Measurements from ENCODE around the gene TMEM131.

The TMEM131 gene

GRCh38 chr2:97805776-97806175 is 190.0 kb downstream of the TMEM131 start:
- Histone ChIP-seq H3K36me3 (ENCODE audit: control insufficient read depth, insufficient read depth, low read length) (peaks cover 29% of the 10 kb centered on the region), H3K9ac (ENCODE audit: low read length) (no peak overlapping the region), H3K4me3 (ENCODE audit: low read depth, low read length) (no peak overlapping the region), H3K27ac (ENCODE audit: low read depth, low read length) (no peak overlapping the region), H3K27me3 (ENCODE audit: control insufficient read depth, insufficient read depth, low read length) (no peaks in the 10 kb centered on the region), H3K9me3 (ENCODE audit: control insufficient read depth, insufficient read depth, low read depth, low read length) (no peaks in the 10 kb centered on the region), H3K4me1 (ENCODE audit: control insufficient read depth, insufficient read depth, low read length) (peaks cover 6% of the 10 kb centered on the region; the same call in 1 of the 2 replicates)

GRCh38 chr2:97801028-97801427 is 194.7 kb downstream of the TMEM131 start:
- no peak overlapping the region for H3K4me3 ChIP-seq (ENCODE audit: low read depth, low read length)
- H3K36me3 ChIP-seq (ENCODE audit: control insufficient read depth, insufficient read depth, low read length), result peaks cover 37% of the 10 kb centered on the region
- no peaks in the 10 kb centered on the region for H3K27me3 ChIP-seq (ENCODE audit: control insufficient read depth, insufficient read depth, low read length)
- no peaks in the 10 kb centered on the region for H3K4me1 ChIP-seq (ENCODE audit: control insufficient read depth, insufficient read depth, low read length)
- no peak overlapping the region for H3K27ac ChIP-seq (ENCODE audit: low read depth, low read length)
- H3K9me3 ChIP-seq (ENCODE audit: control insufficient read depth, insufficient read depth, low read depth, low read length), result no peaks in the 10 kb centered on the region
- H3K9ac ChIP-seq (ENCODE audit: low read length), result no peak overlapping the region

GRCh38 chr2:97798416-97798815 is 197.3 kb downstream of the TMEM131 start:
- H3K9ac ChIP-seq (ENCODE audit: low read length), result no peak overlapping the region
- no peak overlapping the region for H3K4me3 ChIP-seq (ENCODE audit: low read depth, low read length)
- peaks cover 34% of the 10 kb centered on the region for H3K36me3 ChIP-seq (ENCODE audit: control insufficient read depth, insufficient read depth, low read length)
- no peak overlapping the region for H3K27ac ChIP-seq (ENCODE audit: low read depth, low read length)
- H3K4me1 ChIP-seq (ENCODE audit: control insufficient read depth, insufficient read depth, low read length), result no peaks in the 10 kb centered on the region
- H3K9me3 ChIP-seq (ENCODE audit: control insufficient read depth, insufficient read depth, low read depth, low read length), result no peaks in the 10 kb centered on the region
- H3K27me3 ChIP-seq (ENCODE audit: control insufficient read depth, insufficient read depth, low read length), result no peaks in the 10 kb centered on the region

GRCh38 chr2:97797355-97797754 is 198.4 kb downstream of the TMEM131 start:
- H3K9me3 ChIP-seq (ENCODE audit: control insufficient read depth, insufficient read depth, low read depth, low read length), result no peaks in the 10 kb centered on the region
- H3K27me3 ChIP-seq (ENCODE audit: control insufficient read depth, insufficient read depth, low read length), result no peaks in the 10 kb centered on the region
- H3K9ac ChIP-seq (ENCODE audit: low read length), result no peak overlapping the region
- no peak overlapping the region for H3K27ac ChIP-seq (ENCODE audit: low read depth, low read length)
- H3K36me3 ChIP-seq (ENCODE audit: control insufficient read depth, insufficient read depth, low read length), result peaks cover 44% of the 10 kb centered on the region
- H3K4me1 ChIP-seq (ENCODE audit: control insufficient read depth, insufficient read depth, low read length), result no peaks in the 10 kb centered on the region
- H3K4me3 ChIP-seq (ENCODE audit: low read depth, low read length), result no peak overlapping the region

GRCh38 chr2:97796465-97797126 is 199.2 kb downstream of the TMEM131 start:
- Histone ChIP-seq H3K27ac (ENCODE audit: low read depth, low read length) (no peak overlapping the region), H3K4me3 (ENCODE audit: low read depth, low read length) (no peak overlapping the region), H3K4me1 (ENCODE audit: control insufficient read depth, insufficient read depth, low read length) (no peaks in the 10 kb centered on the region), H3K27me3 (ENCODE audit: control insufficient read depth, insufficient read depth, low read length) (no peaks in the 10 kb centered on the region), H3K36me3 (ENCODE audit: control insufficient read depth, insufficient read depth, low read length) (peaks cover 46% of the 10 kb centered on the region), H3K9me3 (ENCODE audit: control insufficient read depth, insufficient read depth, low read depth, low read length) (no peaks in the 10 kb centered on the region), H3K9ac (ENCODE audit: low read length) (no peak overlapping the region)

- H3K27ac ChIP-seq (ENCODE audit: low read depth, low read length), result no peak overlapping the region
- peaks cover 41% of the 10 kb centered on the region for H3K36me3 ChIP-seq (ENCODE audit: control insufficient read depth, insufficient read depth, low read length)
- no peaks in the 10 kb centered on the region for H3K4me1 ChIP-seq (ENCODE audit: control insufficient read depth, insufficient read depth, low read length)
- H3K9ac ChIP-seq (ENCODE audit: low read length), result no peak overlapping the region
- H3K9me3 ChIP-seq (ENCODE audit: control insufficient read depth, insufficient read depth, low read depth, low read length), result no peaks in the 10 kb centered on the region
- no peak overlapping the region for H3K4me3 ChIP-seq (ENCODE audit: low read depth, low read length)
- no peaks in the 10 kb centered on the region for H3K27me3 ChIP-seq (ENCODE audit: control insufficient read depth, insufficient read depth, low read length)
Observed at GRCh38 chr2:97792416-97792815, 203.3 kb downstream of the TMEM131 start.

GRCh38 chr2:97788986-97789644 is 206.6 kb downstream of the TMEM131 start:
- no peaks in the 10 kb centered on the region for H3K4me1 ChIP-seq (ENCODE audit: control insufficient read depth, insufficient read depth, low read length)
- H3K4me3 ChIP-seq (ENCODE audit: low read depth, low read length), result no peak overlapping the region
- H3K9ac ChIP-seq (ENCODE audit: low read length), result no peak overlapping the region
- no peak overlapping the region for H3K27ac ChIP-seq (ENCODE audit: low read depth, low read length)
- H3K36me3 ChIP-seq (ENCODE audit: control insufficient read depth, insufficient read depth, low read length), result peaks cover 31% of the 10 kb centered on the region
- H3K9me3 ChIP-seq (ENCODE audit: control insufficient read depth, insufficient read depth, low read depth, low read length), result no peaks in the 10 kb centered on the region
- H3K27me3 ChIP-seq (ENCODE audit: control insufficient read depth, insufficient read depth, low read length), result no peaks in the 10 kb centered on the region

GRCh38 chr2:97785818-97786217 is 209.9 kb downstream of the TMEM131 start:
- no peak overlapping the region for H3K27ac ChIP-seq (ENCODE audit: low read depth, low read length)
- H3K4me3 ChIP-seq (ENCODE audit: low read depth, low read length), result no peak overlapping the region
- no peaks in the 10 kb centered on the region for H3K4me1 ChIP-seq (ENCODE audit: control insufficient read depth, insufficient read depth, low read length)
- H3K27me3 ChIP-seq (ENCODE audit: control insufficient read depth, insufficient read depth, low read length), result no peaks in the 10 kb centered on the region
- 0 out of 2 replicates have a peak, but pooled peaks cover 15% of the 10 kb centered on the region for H3K36me3 ChIP-seq (ENCODE audit: control insufficient read depth, insufficient read depth, low read length)
- H3K9ac ChIP-seq (ENCODE audit: low read length), result no peak overlapping the region
- H3K9me3 ChIP-seq (ENCODE audit: control insufficient read depth, insufficient read depth, low read depth, low read length), result no peaks in the 10 kb centered on the region

- no peaks in the 10 kb centered on the region for H3K4me1 ChIP-seq (ENCODE audit: control insufficient read depth, insufficient read depth, low read length)
- no peak overlapping the region for H3K9ac ChIP-seq (ENCODE audit: low read length)
- H3K4me3 ChIP-seq (ENCODE audit: low read depth, low read length), result no peak overlapping the region
- no peaks in the 10 kb centered on the region for H3K9me3 ChIP-seq (ENCODE audit: control insufficient read depth, insufficient read depth, low read depth, low read length)
- H3K27me3 ChIP-seq (ENCODE audit: control insufficient read depth, insufficient read depth, low read length), result no peaks in the 10 kb centered on the region
- no peak overlapping the region for H3K27ac ChIP-seq (ENCODE audit: low read depth, low read length)
- 0 out of 2 replicates have a peak, but pooled peaks cover 17% of the 10 kb centered on the region for H3K36me3 ChIP-seq (ENCODE audit: control insufficient read depth, insufficient read depth, low read length)
Observed at GRCh38 chr2:97784953-97785352, 210.8 kb downstream of the TMEM131 start.

GRCh38 chr2:97781981-97782380 is 213.8 kb downstream of the TMEM131 start:
- Histone ChIP-seq H3K36me3 (ENCODE audit: control insufficient read depth, insufficient read depth, low read length) (0 out of 2 replicates have a peak, but pooled peaks cover 9% of the 10 kb centered on the region), H3K9me3 (ENCODE audit: control insufficient read depth, insufficient read depth, low read depth, low read length) (0 out of 2 replicates have a peak, but pooled peaks cover 2% of the 10 kb centered on the region), H3K9ac (ENCODE audit: low read length) (no peak overlapping the region), H3K27me3 (ENCODE audit: control insufficient read depth, insufficient read depth, low read length) (no peaks in the 10 kb centered on the region), H3K27ac (ENCODE audit: low read depth, low read length) (no peak overlapping the region), H3K4me1 (ENCODE audit: control insufficient read depth, insufficient read depth, low read length) (no peaks in the 10 kb centered on the region), H3K4me3 (ENCODE audit: low read depth, low read length) (no peak overlapping the region)

- H3K4me1 ChIP-seq (ENCODE audit: control insufficient read depth, insufficient read depth, low read length), result no peaks in the 10 kb centered on the region
- no peak overlapping the region for H3K4me3 ChIP-seq (ENCODE audit: low read depth, low read length)
- H3K9ac ChIP-seq (ENCODE audit: low read length), result no peak overlapping the region
- H3K36me3 ChIP-seq (ENCODE audit: control insufficient read depth, insufficient read depth, low read length), result peaks cover 16% of the 10 kb centered on the region
- no peaks in the 10 kb centered on the region for H3K27me3 ChIP-seq (ENCODE audit: control insufficient read depth, insufficient read depth, low read length)
- H3K9me3 ChIP-seq (ENCODE audit: control insufficient read depth, insufficient read depth, low read depth, low read length), result 0 out of 2 replicates have a peak, but pooled peaks cover 4% of the 10 kb centered on the region
- no peak overlapping the region for H3K27ac ChIP-seq (ENCODE audit: low read depth, low read length)
Observed at GRCh38 chr2:97779141-97779540, 216.6 kb downstream of the TMEM131 start.

All from HUES6 (cell line).